HepG2 (cell line): Measurements from ENCODE around the gene PROCR. TPM values are rescaled to one million over a fixed set of nuclear protein-coding genes. Genes with fewer than 3 reads are reported as not detected.

Experiments used
- DNMT1 ChIP-seq: sonication (generic); formaldehyde crosslinking; IDR thresholded peaks from 2 replicates; pipeline ENCODE4 v1.5.1; 2020; ENCODE audit warnings: mild to moderate bottlenecking, missing genetic modification reagents
- EZH2 ChIP-seq: conservative IDR thresholded peaks from 2 replicates; pipeline ENCODE4 v1.6.1; 2012; ENCODE audit warnings: mild to moderate bottlenecking, low read depth, low read length, moderate library complexity
- FOSL1 ChIP-seq: sonication (generic); formaldehyde crosslinking; IDR thresholded peaks from 2 replicates; pipeline ENCODE4 v1.9.0; 2021; ENCODE audit warnings: missing genetic modification reagents, borderline replicate concordance
- MATR3 ChIP-seq: sonication (generic); formaldehyde crosslinking; IDR thresholded peaks from 2 replicates; pipeline ENCODE4 v1.4.0; 2020; ENCODE audit warnings: missing genetic modification reagents
- NFE2L2 ChIP-seq: fragments of 150-350 bp; IDR thresholded peaks from 2 replicates; pipeline ENCODE4 v1.6.1; 2014; ENCODE audit warnings: low read length
- PPARG ChIP-seq: conservative IDR thresholded peaks from 2 replicates; pipeline ENCODE4 v1.6.1; 2016; ENCODE audit warnings: missing biosample characterization, missing genetic modification reagents
- SATB2 ChIP-seq: sonication (generic); formaldehyde crosslinking; IDR thresholded peaks from 2 replicates; pipeline ENCODE4 v1.5.0; 2020; ENCODE audit warnings: missing genetic modification reagents
- TCF7 ChIP-seq: sonication (generic); IDR thresholded peaks from 2 replicates; pipeline ENCODE4 v1.6.1; 2016; ENCODE audit warnings: antibody characterized with exemption, low read depth
- ZFY ChIP-seq: sonication (generic); formaldehyde crosslinking; IDR thresholded peaks from 2 replicates; pipeline ENCODE4 v1.4.0; 2020; ENCODE audit warnings: missing genetic modification reagents
- ZNF3 ChIP-seq: IDR thresholded peaks from 2 replicates; pipeline ENCODE4 v1.7.0; 2017; ENCODE audit warnings: inconsistent platforms
- ZNF30 ChIP-seq: sonication (generic); formaldehyde crosslinking; IDR thresholded peaks from 2 replicates; pipeline ENCODE4 v1.5.0; 2020; ENCODE audit warnings: mild to moderate bottlenecking, missing genetic modification reagents
- ZNF337 ChIP-seq: sonication (generic); formaldehyde crosslinking; IDR thresholded peaks from 2 replicates; pipeline ENCODE4 v1.5.1; 2020; ENCODE audit warnings: missing genetic modification reagents, low read depth, mild to moderate bottlenecking, borderline replicate concordance
- ZNF451 ChIP-seq: sonication (generic); formaldehyde crosslinking; IDR thresholded peaks from 2 replicates; pipeline ENCODE4 v1.5.0; 2020; ENCODE audit warnings: mild to moderate bottlenecking, missing genetic modification reagents
- ZNF546 ChIP-seq: sonication (generic); formaldehyde crosslinking; conservative IDR thresholded peaks from 2 replicates; pipeline ENCODE4 v1.8.1; 2023; ENCODE audit warnings: mild to moderate bottlenecking, missing genetic modification reagents
- polyA plus RNA-seq, 8 experiments: library from polyadenylated mRNA; depleted of rRNA in 3 of 8; stranded (reverse) in 7 of 8; unstranded in 1 of 8; fragments of >200 nt; fragmentation: Illumina TruSeq in 4 of 8; extraction: Trizol in 4 of 8; gene quantifications; 2 replicates each; pipeline versions ENCODE4 v1.2.1 to v1.2.3, GENCODE V29; 2011 to 2016; ENCODE audit warnings: low read depth in 4 of 8, missing spikeins in 1 of 8, mixed read lengths in 1 of 8; ENCODE audit not compliant: insufficient read depth in 1 of 8
- total RNA-seq, 5 experiments: library from RNA; depleted of rRNA; stranded (reverse); fragments of >200 nt; fragmentation: Illumina TruSeq; extraction: Trizol; gene quantifications; 2 replicates each; pipeline ENCODE4 v1.2.3, GENCODE V29; 2016; ENCODE audit warnings: low read depth in 1 of 5
- TF ChIP-seq, protein P1 (sequence below): sonication (generic); formaldehyde crosslinking; IDR thresholded peaks from 2 replicates; pipeline ENCODE4 v1.4.0; 2020; ENCODE audit warnings: missing genetic modification reagents
- TF ChIP-seq, protein P2 (sequence below): IDR thresholded peaks from 2 replicates; pipeline ENCODE4 v1.6.1; 2016; ENCODE audit warnings: missing biosample characterization, missing genetic modification reagents, low read depth
- TF ChIP-seq, protein P3 (sequence below): sonication (generic); formaldehyde crosslinking; IDR thresholded peaks from 2 replicates; pipeline ENCODE4 v1.5.0; 2020; ENCODE audit warnings: missing genetic modification reagents, mild to moderate bottlenecking, borderline replicate concordance
- TF ChIP-seq, protein P4 (sequence below): sonication (generic); formaldehyde crosslinking; IDR thresholded peaks from 2 replicates; pipeline ENCODE4 v1.5.1; 2020; ENCODE audit warnings: missing genetic modification reagents, mild to moderate bottlenecking, borderline replicate concordance

The PROCR gene
- total and polyA plus RNA-seq, 2 of the 13 experiments (the other 11 are each of a cell fraction or from before 2014, with no cell fraction given): 1.4 to 1.7 TPM

DNA sequence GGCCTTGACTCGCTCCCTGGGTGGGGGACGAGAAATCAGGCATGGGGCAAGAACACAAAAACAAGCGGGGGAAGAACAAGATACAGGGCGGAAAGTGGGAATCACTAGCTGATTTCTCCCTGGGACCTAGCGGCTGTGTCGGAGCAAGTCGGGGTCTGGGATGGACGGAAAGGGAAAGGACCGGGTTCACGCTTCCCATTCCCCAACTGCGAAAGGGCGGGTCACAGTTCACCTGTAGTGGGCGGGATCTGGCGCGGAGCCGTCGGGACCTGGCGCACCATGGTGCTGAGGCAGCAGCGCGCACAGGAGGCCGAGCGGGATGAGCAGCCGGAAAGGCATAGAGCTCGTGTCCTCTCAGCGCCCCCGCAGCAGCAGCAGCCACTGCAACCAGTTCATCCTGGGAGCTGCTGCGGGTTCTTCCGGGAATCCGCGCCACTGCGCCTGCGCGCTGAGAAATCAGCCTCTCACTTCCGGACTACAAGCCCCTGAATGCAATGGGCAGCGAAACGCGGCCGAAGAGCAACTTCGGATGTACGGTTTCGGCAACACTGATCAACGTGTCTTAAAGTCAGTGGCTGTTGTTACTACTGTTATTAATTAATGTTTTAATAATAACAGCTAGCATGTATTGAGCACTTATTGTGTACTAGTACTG, 24.8 kb upstream of the PROCR start, which contains the start of gene EDEM2 (continued):
- TF ChIP-seq ZFY (peak; percentile 93), DNMT1 (peak; percentile 99), NFE2L2 (0 out of 2 replicates have a peak, but pooled peaks have one; percentile 3), ZNF337 (no peak; the same call in 1 of the 2 replicates), SATB2 (peak; percentile 11; the same call in 1 of the 2 replicates), PPARG (CRISPR knock-in tag) (peak; percentile 93), FOSL1 (CRISPR knock-in tag) (no peak), ZNF30 (CRISPR knock-in tag) (no peak), ZNF3 (no peak), EZH2 (no peak), TCF7 (no peak), ZNF546 (CRISPR knock-in tag) (peak; percentile 88; the same call in 1 of the 2 replicates), ZNF451 (CRISPR knock-in tag) (peak; percentile 96), MATR3 (CRISPR knock-in tag) (no peak)
- TF ChIP-seq, protein P1, sequence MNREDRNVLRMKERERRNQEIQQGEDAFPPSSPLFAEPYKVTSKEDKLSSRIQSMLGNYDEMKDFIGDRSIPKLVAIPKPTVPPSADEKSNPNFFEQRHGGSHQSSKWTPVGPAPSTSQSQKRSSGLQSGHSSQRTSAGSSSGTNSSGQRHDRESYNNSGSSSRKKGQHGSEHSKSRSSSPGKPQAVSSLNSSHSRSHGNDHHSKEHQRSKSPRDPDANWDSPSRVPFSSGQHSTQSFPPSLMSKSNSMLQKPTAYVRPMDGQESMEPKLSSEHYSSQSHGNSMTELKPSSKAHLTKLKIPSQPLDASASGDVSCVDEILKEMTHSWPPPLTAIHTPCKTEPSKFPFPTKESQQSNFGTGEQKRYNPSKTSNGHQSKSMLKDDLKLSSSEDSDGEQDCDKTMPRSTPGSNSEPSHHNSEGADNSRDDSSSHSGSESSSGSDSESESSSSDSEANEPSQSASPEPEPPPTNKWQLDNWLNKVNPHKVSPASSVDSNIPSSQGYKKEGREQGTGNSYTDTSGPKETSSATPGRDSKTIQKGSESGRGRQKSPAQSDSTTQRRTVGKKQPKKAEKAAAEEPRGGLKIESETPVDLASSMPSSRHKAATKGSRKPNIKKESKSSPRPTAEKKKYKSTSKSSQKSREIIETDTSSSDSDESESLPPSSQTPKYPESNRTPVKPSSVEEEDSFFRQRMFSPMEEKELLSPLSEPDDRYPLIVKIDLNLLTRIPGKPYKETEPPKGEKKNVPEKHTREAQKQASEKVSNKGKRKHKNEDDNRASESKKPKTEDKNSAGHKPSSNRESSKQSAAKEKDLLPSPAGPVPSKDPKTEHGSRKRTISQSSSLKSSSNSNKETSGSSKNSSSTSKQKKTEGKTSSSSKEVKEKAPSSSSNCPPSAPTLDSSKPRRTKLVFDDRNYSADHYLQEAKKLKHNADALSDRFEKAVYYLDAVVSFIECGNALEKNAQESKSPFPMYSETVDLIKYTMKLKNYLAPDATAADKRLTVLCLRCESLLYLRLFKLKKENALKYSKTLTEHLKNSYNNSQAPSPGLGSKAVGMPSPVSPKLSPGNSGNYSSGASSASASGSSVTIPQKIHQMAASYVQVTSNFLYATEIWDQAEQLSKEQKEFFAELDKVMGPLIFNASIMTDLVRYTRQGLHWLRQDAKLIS (CRISPR knock-in tag): no peak
- TF ChIP-seq, protein P2, sequence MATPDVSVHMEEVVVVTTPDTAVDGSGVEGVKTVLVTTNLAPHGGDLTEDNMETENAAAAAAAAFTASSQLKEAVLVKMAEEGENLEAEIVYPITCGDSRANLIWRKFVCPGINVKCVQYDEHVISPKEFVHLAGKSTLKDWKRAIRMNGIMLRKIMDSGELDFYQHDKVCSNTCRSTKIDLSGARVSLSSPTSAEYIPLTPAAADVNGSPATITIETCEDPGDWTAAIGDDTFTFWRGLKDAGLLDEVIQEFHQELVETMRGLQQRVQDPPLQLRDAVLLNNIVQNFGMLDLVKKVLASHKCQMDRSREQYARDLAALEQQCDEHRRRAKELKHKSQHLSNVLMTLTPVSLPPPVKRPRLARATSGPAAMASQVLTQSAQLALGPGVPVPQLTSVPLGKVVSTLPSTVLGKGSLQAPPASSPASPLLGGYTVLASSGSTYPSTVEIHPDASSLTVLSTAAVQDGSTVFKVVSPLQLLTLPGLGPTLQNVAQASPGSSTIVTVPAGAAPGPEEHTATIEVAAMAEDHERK: peak; percentile 80
- TF ChIP-seq, protein P3, sequence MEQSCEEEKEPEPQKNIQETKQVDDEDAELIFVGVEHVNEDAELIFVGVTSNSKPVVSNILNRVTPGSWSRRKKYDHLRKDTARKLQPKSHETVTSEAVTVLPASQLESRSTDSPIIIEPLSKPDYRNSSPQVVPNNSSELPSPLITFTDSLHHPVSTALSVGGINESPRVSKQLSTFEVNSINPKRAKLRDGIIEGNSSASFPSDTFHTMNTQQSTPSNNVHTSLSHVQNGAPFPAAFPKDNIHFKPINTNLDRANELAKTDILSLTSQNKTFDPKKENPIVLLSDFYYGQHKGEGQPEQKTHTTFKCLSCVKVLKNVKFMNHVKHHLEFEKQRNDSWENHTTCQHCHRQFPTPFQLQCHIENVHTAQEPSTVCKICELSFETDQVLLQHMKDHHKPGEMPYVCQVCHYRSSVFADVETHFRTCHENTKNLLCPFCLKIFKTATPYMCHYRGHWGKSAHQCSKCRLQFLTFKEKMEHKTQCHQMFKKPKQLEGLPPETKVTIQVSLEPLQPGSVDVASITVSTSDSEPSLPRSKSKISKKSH (CRISPR knock-in tag): peak; percentile 92; the same call in 1 of the 2 replicates
- TF ChIP-seq, protein P4, sequence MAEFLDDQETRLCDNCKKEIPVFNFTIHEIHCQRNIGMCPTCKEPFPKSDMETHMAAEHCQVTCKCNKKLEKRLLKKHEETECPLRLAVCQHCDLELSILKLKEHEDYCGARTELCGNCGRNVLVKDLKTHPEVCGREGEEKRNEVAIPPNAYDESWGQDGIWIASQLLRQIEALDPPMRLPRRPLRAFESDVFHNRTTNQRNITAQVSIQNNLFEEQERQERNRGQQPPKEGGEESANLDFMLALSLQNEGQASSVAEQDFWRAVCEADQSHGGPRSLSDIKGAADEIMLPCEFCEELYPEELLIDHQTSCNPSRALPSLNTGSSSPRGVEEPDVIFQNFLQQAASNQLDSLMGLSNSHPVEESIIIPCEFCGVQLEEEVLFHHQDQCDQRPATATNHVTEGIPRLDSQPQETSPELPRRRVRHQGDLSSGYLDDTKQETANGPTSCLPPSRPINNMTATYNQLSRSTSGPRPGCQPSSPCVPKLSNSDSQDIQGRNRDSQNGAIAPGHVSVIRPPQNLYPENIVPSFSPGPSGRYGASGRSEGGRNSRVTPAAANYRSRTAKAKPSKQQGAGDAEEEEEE (CRISPR knock-in tag): peak; percentile 90
